Activated CD4-positive, alpha-beta memory T cell treated with anti-CD3 and anti-CD28 coated beads for 36 hours (primary cell): ENCODE measurements around the gene PARD6G. TPM values are rescaled to one million over a fixed set of nuclear protein-coding genes. Genes with fewer than 3 reads are reported as not detected.

Experiments
- CTCF ChIA-PET: fragments of 350-600 bp; sonication (Branson Sonifier 250); formaldehyde crosslinking; loops from one replicate; lab custom pipeline; 2021; ENCODE audit warnings: antibody characterized with exemption, inconsistent platforms; lab: Charles Lee
- POLR2A ChIA-PET: fragments of 350-600 bp; sonication (Branson Sonifier 250); formaldehyde crosslinking; loops from one replicate; lab custom pipeline; 2021; ENCODE audit warnings: antibody characterized with exemption; lab: Charles Lee
- DNase-seq: peaks from one replicate; pipeline ENCODE4 v3.0.0-alpha.2; 2020
- H3K27ac Mint-ChIP-seq: one replicate; pipeline ENCODE4 v1.8.0; 2021; ENCODE audit warnings: mixed read lengths
- H3K27me3 Mint-ChIP-seq: one replicate; pipeline ENCODE4 v1.8.0; 2021; ENCODE audit warnings: mixed read lengths
- H3K36me3 Mint-ChIP-seq: one replicate; pipeline ENCODE4 v1.8.0; 2021; ENCODE audit warnings: mixed read lengths
- H3K4me1 Mint-ChIP-seq: one replicate; pipeline ENCODE4 v1.8.0; 2021; ENCODE audit warnings: low read depth, mixed read lengths
- H3K4me3 Mint-ChIP-seq: one replicate; pipeline ENCODE4 v1.8.0; 2021; ENCODE audit warnings: mild to moderate bottlenecking, mixed read lengths
- H3K9me3 Mint-ChIP-seq: one replicate; pipeline ENCODE4 v1.8.0; 2021; ENCODE audit warnings: mixed read lengths
- intact Hi-C: fragments of 100-400 bp; cut with micrococcal nuclease; formaldehyde crosslinking; loops from one replicate; pipeline ENCODE4 v1.15.1; 2023
- total RNA-seq, 2 experiments: library from RNA; stranded (reverse); gene quantifications; one replicate each; pipeline ENCODE4 v1.2.3, GENCODE V29; 2021

The PARD6G gene
- total RNA-seq, 2 experiments from 2014 or later, result 0.17 to 0.40 TPM

DNA sequence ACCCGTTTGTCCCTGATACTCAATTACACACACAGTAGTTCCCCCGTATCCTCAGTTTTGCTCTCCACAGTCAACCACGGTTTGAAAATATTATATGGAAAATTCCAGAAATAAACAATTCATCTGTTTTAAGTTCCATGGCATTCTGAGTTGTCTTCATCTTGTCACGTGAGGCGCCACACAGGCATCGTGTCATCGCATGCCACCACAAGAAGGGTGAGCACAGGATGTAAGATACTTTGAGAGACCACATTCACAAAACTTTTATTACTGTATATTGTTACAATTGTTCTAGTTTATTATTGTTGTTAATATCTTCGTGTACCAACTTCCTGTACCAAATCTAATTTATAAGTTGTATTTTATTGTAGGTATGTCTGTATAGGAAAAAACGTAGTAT lies 120.5 kb downstream of the PARD6G start:
- ChIA-PET POLR2A (no interaction called here), CTCF (no interaction called here)
- no peak overlapping the region for H3K4me3 Mint-ChIP-seq
- H3K4me1 Mint-ChIP-seq, result peaks cover 47% of the 10 kb centered on the region
- H3K9me3 Mint-ChIP-seq, result no peaks in the 10 kb centered on the region
- no peak for DNase-seq
- no peak overlapping the region for H3K27ac Mint-ChIP-seq
- intact Hi-C loops, result no loop called here
- peaks cover 28% of the 10 kb centered on the region for H3K36me3 Mint-ChIP-seq
- H3K27me3 Mint-ChIP-seq, result no peaks in the 10 kb centered on the region

DNA sequence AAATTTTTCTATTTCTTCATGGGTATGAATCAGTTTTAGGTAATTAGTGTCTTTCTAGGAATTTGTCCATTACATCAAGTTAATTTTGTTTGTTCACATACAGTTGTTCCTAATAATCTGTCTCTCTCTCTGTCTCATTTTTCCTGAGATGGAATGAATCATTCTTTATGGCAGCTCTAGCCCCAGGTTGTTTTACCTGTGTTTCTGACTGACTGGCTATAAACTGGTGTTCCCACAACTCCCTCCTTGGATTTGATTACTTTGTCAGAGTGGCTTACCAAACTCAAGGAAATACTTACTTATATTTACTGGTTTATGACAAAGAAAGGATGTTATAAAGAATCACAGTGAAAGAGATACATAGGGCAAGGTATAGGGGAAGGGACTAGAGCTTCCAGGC lies 123.2 kb downstream of the PARD6G start:
- ChIA-PET POLR2A (no interaction called here), CTCF (interaction anchor here (0.8 kb wide), 1 partner anchor 34 kb away, joined by 3 read pairs; no protein-coding TSS in a partner anchor)
- H3K27me3 Mint-ChIP-seq, result no peaks in the 10 kb centered on the region
- intact Hi-C loops, result no loop called here
- H3K27ac Mint-ChIP-seq, result no peak overlapping the region
- H3K4me1 Mint-ChIP-seq, result peaks cover 33% of the 10 kb centered on the region
- no peaks in the 10 kb centered on the region for H3K9me3 Mint-ChIP-seq
- H3K4me3 Mint-ChIP-seq, result no peak overlapping the region
- H3K36me3 Mint-ChIP-seq, result peaks cover 40% of the 10 kb centered on the region
- no peak for DNase-seq

DNA sequence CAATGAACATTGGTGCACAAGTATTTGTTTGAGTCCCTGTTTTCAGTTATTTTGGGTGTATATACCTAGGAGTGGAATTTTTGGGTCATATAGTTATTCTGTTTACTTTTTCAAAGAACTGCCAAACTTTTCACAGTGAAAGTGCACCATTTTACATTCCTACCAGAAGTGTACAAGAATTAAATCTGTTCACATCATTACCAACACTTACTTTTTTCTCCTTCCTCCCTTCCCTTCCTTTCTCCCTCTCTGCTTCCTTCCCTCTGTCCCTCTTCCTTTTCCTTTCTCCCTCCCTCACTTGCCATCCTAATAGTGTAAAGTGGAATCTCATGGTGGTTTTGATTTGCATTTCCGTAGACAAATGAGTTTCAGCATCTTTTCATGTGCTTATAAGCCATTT lies 126.4 kb downstream of the PARD6G start:
- no peak for DNase-seq
- H3K27ac Mint-ChIP-seq, result no peak overlapping the region
- H3K27me3 Mint-ChIP-seq, result no peaks in the 10 kb centered on the region
- H3K4me1 Mint-ChIP-seq, result peaks cover 28% of the 10 kb centered on the region
- no peak overlapping the region for H3K4me3 Mint-ChIP-seq
- intact Hi-C loops, result no loop called here
- POLR2A ChIA-PET, result no interaction called here
- peaks cover 43% of the 10 kb centered on the region for H3K36me3 Mint-ChIP-seq
- no peaks in the 10 kb centered on the region for H3K9me3 Mint-ChIP-seq
- CTCF ChIA-PET, result no interaction called here

DNA sequence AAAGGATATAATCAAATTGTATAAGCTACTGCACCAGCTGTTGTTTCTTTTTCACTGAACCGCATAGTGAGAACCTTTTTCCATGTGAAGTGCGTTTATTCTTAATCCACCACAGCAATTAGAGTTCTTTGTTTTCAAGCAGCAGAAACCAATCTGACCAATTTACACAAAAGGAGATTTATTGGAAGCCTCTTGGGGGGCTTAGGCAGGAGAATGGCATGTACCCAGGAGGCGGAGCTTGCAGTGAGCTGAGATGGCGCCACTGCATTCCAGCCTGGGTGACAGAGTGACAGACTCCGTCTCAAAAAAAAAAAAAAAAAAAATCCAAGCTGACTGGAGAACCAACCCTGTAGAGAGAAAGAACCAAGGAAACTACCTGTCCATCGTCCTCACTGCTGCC lies 128.2 kb downstream of the PARD6G start:
- POLR2A ChIA-PET, result no interaction called here
- H3K27ac Mint-ChIP-seq, result no peak overlapping the region

DNA sequence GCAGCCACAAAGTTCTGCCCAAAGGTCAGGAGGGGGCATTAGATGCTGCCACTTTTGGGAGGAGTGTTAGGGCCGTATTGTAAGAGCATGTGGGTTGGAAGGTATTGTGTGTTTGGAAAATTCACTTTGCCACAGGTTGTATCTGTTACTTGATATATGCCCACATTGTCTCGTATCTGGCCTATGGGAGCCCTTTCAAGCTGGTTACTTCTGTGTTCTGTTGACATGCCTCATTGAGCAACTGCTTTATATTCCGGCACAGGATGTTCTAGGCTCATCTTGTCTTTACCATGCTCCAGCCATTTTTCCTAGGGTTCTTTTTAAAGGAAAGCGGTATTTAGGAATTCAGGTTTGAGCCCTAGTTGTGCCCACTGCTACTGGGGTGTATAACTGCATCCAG lies 132.3 kb downstream of the PARD6G start:
- intact Hi-C loops, result no loop called here
- POLR2A ChIA-PET, result no interaction called here

More for the DNA sequence above, 128.2 kb downstream of the PARD6G start:
- Mint-ChIP-seq H3K4me3 (no peak overlapping the region), H3K9me3 (no peaks in the 10 kb centered on the region), H3K27me3 (no peaks in the 10 kb centered on the region), H3K4me1 (peaks cover 34% of the 10 kb centered on the region), H3K36me3 (peaks cover 42% of the 10 kb centered on the region)
- DNase-seq, result no peak
- CTCF ChIA-PET, result interaction anchor here (0.6 kb wide), 1 partner anchor 84 kb away, joined by 3 read pairs; no protein-coding TSS in a partner anchor
- intact Hi-C loops, result no loop called here

DNA sequence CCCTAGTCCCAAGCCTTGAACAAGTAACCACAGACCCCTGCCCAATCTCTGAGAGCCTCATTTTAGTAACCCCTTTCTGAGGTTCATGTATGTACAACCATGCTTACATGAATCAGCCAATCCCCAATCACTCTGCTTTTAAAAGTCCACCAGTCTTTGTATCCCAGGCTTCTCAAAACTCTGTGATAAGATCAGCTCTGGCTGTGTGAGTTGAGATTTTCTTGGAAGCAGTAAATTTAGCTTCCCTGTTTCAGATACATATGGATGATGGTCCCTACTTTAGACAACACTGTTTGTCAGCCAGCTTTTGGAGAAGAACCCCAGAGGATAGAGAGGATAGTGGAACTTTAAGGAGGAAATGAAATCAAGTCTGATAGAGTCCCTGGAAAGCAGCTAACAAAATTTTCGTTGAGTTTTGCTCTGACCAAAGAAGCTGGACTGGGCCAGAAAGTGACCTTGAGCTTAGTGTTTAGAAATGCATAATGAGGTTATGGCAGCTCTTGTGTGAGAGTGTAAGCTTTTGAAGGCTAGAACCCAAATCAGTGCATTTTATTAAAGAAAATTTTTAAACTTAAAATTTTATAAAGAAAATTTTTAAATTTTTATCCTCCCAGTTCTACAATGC lies 134.6 kb downstream of the PARD6G start:
- Mint-ChIP-seq H3K4me1 (peaks cover 52% of the 10 kb centered on the region), H3K36me3 (peaks cover 12% of the 10 kb centered on the region), H3K4me3 (no peak overlapping the region), H3K27ac (no peak overlapping the region), H3K27me3 (no peaks in the 10 kb centered on the region), H3K9me3 (no peaks in the 10 kb centered on the region)
- DNase-seq, result no peak
- ChIA-PET CTCF (interaction anchor here (1.0 to 1.6 kb wide), 2 partner anchors 45 to 47 kb away, joined by 4 to 7 read pairs; no protein-coding TSS in a partner anchor), POLR2A (interaction anchor here (1.3 kb wide), 1 partner anchor 35 kb away, joined by 3 read pairs; no protein-coding TSS in a partner anchor)
- intact Hi-C loops, result no loop called here

More for the DNA sequence above, 132.3 kb downstream of the PARD6G start:
- no peaks in the 10 kb centered on the region for H3K9me3 Mint-ChIP-seq
- CTCF ChIA-PET, result no interaction called here
- H3K4me1 Mint-ChIP-seq, result peaks cover 46% of the 10 kb centered on the region
- DNase-seq, result no peak
- H3K27me3 Mint-ChIP-seq, result no peaks in the 10 kb centered on the region
- H3K36me3 Mint-ChIP-seq, result peaks cover 23% of the 10 kb centered on the region
- H3K4me3 Mint-ChIP-seq, result no peak overlapping the region
- no peak overlapping the region for H3K27ac Mint-ChIP-seq

DNA sequence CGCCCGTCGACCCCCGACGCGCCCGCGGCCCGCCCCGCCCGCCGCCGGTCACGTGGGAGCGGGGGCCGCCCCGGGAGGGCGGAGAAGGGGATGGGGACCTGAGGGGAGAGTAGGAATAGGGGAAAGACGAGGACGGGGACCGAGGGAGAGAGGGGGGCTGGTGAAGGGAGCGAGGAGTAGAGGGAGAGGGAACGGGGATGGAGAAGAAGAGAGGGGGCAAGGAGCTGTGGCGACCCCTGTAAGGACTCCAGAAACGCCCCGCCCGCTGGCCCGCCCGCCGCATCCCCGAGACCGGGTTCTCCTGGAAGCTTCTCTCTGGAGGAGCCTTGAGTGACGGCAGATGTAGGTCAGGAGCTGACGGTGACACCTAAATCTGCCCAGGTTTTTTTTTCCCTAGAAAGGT lies 137.6 kb downstream of the PARD6G start:
- POLR2A ChIA-PET, result interaction anchor here (0.7 kb wide), 1 partner anchor 75 kb away, joined by 3 read pairs; the partner anchor contains the start of gene RBFA
- H3K4me1 Mint-ChIP-seq, result peaks cover 48% of the 10 kb centered on the region
- peaks cover 5% of the 10 kb centered on the region for H3K36me3 Mint-ChIP-seq
- peak; percentile 48 for DNase-seq
- peak overlapping the region; percentile 80 for H3K4me3 Mint-ChIP-seq
- intact Hi-C loops, result loop anchor here (1.0 to 2.0 kb wide), 5 partner anchors 38 to 430 kb away; partner anchors contain the start of genes CTDP1, RBFA, SLC66A2 and TXNL4A
- no peaks in the 10 kb centered on the region for H3K9me3 Mint-ChIP-seq
- peak overlapping the region; percentile 73 for H3K27ac Mint-ChIP-seq
- no peaks in the 10 kb centered on the region for H3K27me3 Mint-ChIP-seq
- CTCF ChIA-PET, result no interaction called here

DNA sequence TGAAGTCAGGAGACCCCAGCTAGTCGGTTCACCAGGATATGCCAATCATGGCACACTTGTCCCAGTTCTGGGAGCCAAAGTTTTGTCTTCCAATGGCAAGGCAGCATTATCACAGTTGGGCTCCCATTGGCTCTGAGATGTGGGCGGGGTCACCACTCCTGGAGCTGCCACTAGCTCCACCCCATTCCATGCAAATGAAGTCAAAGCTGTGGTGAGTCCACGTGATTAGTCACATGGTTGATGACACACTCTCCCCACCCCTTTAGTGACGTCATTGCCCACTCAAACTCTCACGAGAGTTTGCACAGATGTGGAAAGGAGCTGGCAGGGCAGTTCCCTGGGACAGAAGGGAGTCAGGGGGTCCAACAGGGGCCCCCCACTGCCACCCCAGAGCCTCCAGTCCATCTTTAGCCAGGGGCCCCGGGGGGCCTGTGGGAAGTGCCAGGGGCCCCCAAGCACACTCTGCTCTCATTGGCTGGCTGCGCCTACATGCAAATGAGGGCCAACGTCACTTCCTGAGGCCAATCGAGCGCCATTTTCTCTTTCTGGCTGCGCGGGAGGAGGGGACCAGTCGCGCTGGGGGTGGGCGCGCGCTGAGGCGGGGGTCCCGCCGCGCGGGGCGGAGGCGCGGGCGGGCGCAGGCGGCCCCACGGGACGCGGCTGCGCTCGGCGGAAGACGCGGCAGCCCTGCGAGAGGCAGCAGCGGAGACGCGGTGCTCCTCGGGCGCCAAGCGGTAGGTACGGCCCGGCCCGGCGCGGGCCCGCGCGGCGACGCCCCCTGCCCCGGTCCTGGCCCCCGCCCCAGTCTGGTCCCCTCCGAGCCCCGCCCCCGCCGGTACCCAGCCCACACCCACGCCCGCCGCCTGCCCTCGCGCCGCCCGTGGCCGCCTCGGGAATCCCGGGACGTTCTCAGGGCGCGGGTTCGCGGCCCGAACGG lies 138.3 kb downstream of the PARD6G start, which contains the start of gene ADNP2:
Gene ADNP2, plus strand, starts transcription at position 524 of the 937 bp plus-strand sequence. CDS start 8,281 bp downstream, outside the sequence.
- Mint-ChIP-seq H3K4me1 (peaks cover 46% of the 10 kb centered on the region), H3K27me3 (no peaks in the 10 kb centered on the region), H3K36me3 (peaks cover 5% of the 10 kb centered on the region), H3K27ac (peak within 1 kb of the TSS; percentile 74), H3K9me3 (no peaks in the 10 kb centered on the region), H3K4me3 (peak within 1 kb of the TSS; percentile 80)
- POLR2A ChIA-PET, result no interaction called here
- DNase-seq, result peak; percentile 91
- intact Hi-C loops, result loop anchor here (1.0 to 2.0 kb wide), 5 partner anchors 38 to 430 kb away; partner anchors contain the start of genes CTDP1, RBFA, SLC66A2 and TXNL4A
- CTCF ChIA-PET, result interaction anchor here (1.2 to 1.4 kb wide), 2 partner anchors 51 to 74 kb away, joined by 3 to 4 read pairs; no protein-coding TSS in a partner anchor

DNA sequence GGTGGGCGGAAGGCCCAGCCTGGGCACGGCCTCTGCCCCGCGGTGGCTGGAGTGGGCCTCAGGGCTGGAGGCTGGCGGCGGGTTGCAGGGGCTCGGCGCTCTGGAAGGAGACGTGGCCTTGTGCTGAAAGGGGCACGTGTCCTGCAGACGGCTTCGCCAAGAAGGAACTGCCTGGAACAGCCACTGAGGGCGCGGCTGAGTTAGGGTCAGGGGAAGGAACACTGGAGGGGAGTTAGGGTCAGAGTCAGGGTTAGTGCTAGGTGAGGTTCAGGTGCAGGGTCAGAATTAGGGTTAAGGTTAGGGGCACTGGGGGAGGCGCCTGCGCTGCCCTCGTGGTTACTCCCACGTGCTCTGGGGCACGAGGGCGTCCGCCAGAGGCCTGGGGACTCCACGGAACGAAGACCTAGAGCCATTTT lies 139.2 kb downstream of the PARD6G start:
- Mint-ChIP-seq H3K27me3 (no peaks in the 10 kb centered on the region), H3K27ac (no peak overlapping the region), H3K36me3 (peaks cover 5% of the 10 kb centered on the region), H3K4me1 (peaks cover 40% of the 10 kb centered on the region), H3K4me3 (no peak overlapping the region), H3K9me3 (no peaks in the 10 kb centered on the region)
- CTCF ChIA-PET, result interaction anchor here (1.2 to 1.4 kb wide), 2 partner anchors 52 to 73 kb away, joined by 3 to 4 read pairs; no protein-coding TSS in a partner anchor
- POLR2A ChIA-PET, result no interaction called here
- DNase-seq, result no peak
- intact Hi-C loops, result loop anchor here (2.0 kb wide), 2 partner anchors 119 to 157 kb away; partner anchors contain the start of genes SLC66A2 and TXNL4A

DNA sequence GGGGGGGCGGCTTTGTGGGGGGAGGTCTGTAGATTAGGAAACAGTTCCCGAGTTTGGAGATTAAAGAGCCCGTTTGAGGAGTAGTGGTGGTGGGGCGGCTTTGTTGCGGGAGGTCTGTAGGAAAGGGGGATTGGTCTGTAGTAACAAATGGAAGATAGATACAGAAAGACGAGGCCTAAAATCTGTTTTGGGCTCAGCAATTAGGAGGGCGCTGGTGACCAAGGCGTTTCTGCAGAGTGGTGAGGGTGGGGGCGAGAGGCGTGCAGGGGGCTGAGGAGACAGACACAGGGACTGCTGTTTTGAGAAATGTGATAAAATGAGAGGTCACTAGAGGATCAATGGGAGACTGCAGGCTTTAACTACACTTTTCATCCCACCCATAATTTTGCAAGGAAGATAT lies 139.9 kb downstream of the PARD6G start:
- intact Hi-C loops, result no loop called here
- ChIA-PET CTCF (no interaction called here), POLR2A (no interaction called here)
- H3K4me3 Mint-ChIP-seq, result no peak overlapping the region
- no peak for DNase-seq
- H3K4me1 Mint-ChIP-seq, result peaks cover 37% of the 10 kb centered on the region
- H3K27me3 Mint-ChIP-seq, result no peaks in the 10 kb centered on the region
- H3K9me3 Mint-ChIP-seq, result no peaks in the 10 kb centered on the region
- H3K27ac Mint-ChIP-seq, result no peak overlapping the region
- H3K36me3 Mint-ChIP-seq, result peaks cover 5% of the 10 kb centered on the region
